C4-2B (cell line): ENCODE data around the gene TFDP1.

Source experiments
- H3K27ac ChIP-seq: fragments of 450-650 bp; 2 replicates; pipeline ENCODE4 v1.5.1; 2017
- ZFX ChIP-seq: fragments of 450-650 bp; IDR thresholded peaks from 2 replicates; pipeline ENCODE4 v1.6.1; 2017
- TF ChIP-seq, protein P1 (sequence below): fragments of 450-650 bp; conservative IDR thresholded peaks from 2 replicates; pipeline ENCODE4 v1.5.1; 2017; ENCODE audit warnings: mild to moderate bottlenecking

Gene TFDP1

DNA sequence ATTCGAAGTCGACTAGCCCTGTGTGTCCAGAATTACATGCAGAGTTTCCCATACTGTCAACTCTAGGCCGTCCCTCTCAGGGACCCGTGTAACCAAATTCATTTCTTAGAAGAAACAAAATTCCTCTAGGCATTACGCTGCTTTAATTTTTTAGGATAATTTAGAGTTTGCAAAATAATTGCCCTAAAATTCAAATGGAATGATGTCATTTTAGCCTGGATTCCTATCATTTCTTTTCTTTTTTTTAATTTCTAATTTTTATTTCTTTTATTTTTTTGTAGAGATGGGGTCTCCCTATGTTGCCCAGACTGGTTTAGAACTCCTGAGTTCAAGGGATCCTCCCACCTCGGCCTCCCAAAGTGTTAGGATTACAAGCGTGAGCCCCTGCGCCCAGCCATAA, 74.8 kb downstream of the TFDP1 start:
- no peak for TF ChIP-seq ZFX
- TF ChIP-seq, protein P1, sequence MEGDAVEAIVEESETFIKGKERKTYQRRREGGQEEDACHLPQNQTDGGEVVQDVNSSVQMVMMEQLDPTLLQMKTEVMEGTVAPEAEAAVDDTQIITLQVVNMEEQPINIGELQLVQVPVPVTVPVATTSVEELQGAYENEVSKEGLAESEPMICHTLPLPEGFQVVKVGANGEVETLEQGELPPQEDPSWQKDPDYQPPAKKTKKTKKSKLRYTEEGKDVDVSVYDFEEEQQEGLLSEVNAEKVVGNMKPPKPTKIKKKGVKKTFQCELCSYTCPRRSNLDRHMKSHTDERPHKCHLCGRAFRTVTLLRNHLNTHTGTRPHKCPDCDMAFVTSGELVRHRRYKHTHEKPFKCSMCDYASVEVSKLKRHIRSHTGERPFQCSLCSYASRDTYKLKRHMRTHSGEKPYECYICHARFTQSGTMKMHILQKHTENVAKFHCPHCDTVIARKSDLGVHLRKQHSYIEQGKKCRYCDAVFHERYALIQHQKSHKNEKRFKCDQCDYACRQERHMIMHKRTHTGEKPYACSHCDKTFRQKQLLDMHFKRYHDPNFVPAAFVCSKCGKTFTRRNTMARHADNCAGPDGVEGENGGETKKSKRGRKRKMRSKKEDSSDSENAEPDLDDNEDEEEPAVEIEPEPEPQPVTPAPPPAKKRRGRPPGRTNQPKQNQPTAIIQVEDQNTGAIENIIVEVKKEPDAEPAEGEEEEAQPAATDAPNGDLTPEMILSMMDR: no peak
- no peak overlapping the region for H3K27ac ChIP-seq

DNA sequence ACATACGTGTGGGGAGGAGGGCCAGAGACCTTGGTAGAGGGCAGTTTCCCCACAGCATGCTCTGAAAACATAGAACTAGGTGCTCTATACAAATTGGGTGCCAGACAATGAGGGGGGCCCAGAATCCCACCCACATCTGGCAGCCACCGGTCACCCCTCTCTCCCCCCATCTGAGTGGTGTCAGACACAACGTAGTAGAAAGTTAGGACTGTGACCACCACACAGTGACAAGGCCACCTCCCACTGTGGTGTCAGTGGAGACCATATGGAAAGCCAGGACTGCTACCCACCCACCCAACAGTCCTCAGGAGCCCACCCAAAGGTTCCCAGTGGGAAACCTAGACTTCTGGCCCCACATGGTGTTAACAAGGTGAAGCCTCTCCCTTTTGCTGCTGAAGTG, 75.5 kb downstream of the TFDP1 start:
- TF ChIP-seq, protein P1: no peak
- no peak for TF ChIP-seq ZFX
- no peak overlapping the region for H3K27ac ChIP-seq

- TF ChIP-seq, protein P1: no peak
- no peak for TF ChIP-seq ZFX
- H3K27ac ChIP-seq: no peak overlapping the region
Measured at GRCh38 chr13:113661509-113661908, 77.0 kb downstream of the TFDP1 start.

- no peak for TF ChIP-seq ZFX
- TF ChIP-seq, protein P1: no peak
- H3K27ac ChIP-seq: no peak overlapping the region
Measured at GRCh38 chr13:113663934-113664333, 79.4 kb downstream of the TFDP1 start.

- TF ChIP-seq ZFX: no peak
- TF ChIP-seq, protein P1: no peak
- H3K27ac ChIP-seq: no peak overlapping the region
Measured at GRCh38 chr13:113664751-113665596, 80.4 kb downstream of the TFDP1 start.

GRCh38 chr13:113665597-113666328, 81.2 kb downstream of the TFDP1 start:
- TF ChIP-seq ZFX: no peak
- TF ChIP-seq, protein P1: no peak
- no peak overlapping the region for H3K27ac ChIP-seq

- TF ChIP-seq, protein P1: no peak
- no peak for TF ChIP-seq ZFX
- no peak overlapping the region for H3K27ac ChIP-seq
Measured at GRCh38 chr13:113666329-113666670, 81.7 kb downstream of the TFDP1 start.
